ENCODE measurements around the gene RPL19. TPM values are rescaled to one million over a fixed set of nuclear protein-coding genes. Genes with fewer than 3 reads are reported as not detected.

The RPL19 gene
- total RNA-seq, 2 experiments from 2014 or later, result 3,132 to 4,395 TPM

DNA sequence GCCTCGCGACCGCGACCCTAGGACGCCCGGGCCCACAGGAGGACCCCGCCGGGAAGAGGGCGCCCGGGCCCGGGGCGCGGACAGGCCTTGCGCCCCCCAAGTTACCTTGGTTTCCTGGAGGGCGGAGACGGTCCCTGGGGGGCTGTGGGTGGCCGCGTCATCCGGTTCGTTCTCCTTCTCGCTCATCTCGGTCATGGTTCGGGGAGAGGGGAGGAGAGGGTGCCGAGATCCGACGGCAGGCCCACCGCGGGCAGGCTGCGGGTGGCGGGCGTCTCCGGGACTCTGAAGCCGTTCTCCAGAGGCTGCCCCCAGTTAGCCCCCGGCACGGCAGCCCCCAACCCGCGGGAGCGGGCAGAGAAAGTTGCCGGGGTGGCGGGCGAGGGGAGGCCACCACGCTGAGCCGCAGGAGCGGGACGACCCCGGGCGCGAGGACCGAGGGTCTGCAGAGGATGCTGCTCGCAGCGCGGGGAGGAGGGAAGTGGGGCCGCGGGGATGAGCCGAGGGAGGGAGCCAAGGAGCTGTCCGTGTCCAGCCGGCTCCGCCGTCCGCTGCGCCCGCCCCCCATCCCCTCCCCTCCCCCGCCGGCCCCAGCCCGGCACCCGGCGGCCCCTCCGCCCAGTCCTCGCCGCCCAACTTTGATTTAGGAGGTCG is 25.4 kb downstream of the RPL19 start, which contains the start of gene STAC2:
Gene STAC2, minus strand, starts transcription at position 638 of the 651 bp plus-strand sequence. Its CDS starts 443 bp downstream, at position 195.
- intact Hi-C loops (cut with micrococcal nuclease; ENCODE audit: unreplicated experiment), result no loop called here
- H3K27ac ChIP-seq (ENCODE audit: low read depth, low read length, poor library complexity, severe bottlenecking), result no peak within 1 kb of the TSS
- H3K4me3 ChIP-seq (ENCODE audit: low read depth, low read length, poor library complexity, severe bottlenecking), result peak within 1 kb of the TSS; percentile 52
- H2AFZ ChIP-seq (ENCODE audit: low read length), result no peak within 1 kb of the TSS
- no peak for DNase-seq (ENCODE audit: low spot score)
- no peaks in the 10 kb centered on the region for H3K9me3 ChIP-seq (ENCODE audit: low read length)
- TF ChIP-seq CTCF (conservative IDR thresholded peaks at IDR 0.05; ENCODE audit: low read length), result no peak
- no peak for TF ChIP-seq EZH2phosphoT487 (IDR thresholded peaks at IDR 0.05; ENCODE audit: borderline replicate concordance, low read depth, low read length)
- H4K20me1 ChIP-seq (ENCODE audit: insufficient read depth, low read length), result no peaks in the 10 kb centered on the region
- no peaks in the 10 kb centered on the region for H3K9me2 ChIP-seq (ENCODE audit: insufficient read depth, low read length)
- no peaks in the 10 kb centered on the region for H3K79me2 ChIP-seq (ENCODE audit: insufficient read depth, low read depth, low read length)
- POLR2A ChIA-PET, result interaction anchor here (0.6 kb wide), 1 partner anchor 328 kb away, joined by 3 read pairs; no protein-coding TSS in a partner anchor
- no TSS peak for BruUV-seq (replicated peaks)
- CTCF ChIA-PET (ENCODE audit: unreplicated experiment), result no interaction called here
- no peaks in the 10 kb centered on the region for H3K4me1 ChIP-seq (ENCODE audit: insufficient read depth, low read length, poor library complexity, severe bottlenecking)
- no peaks in the 10 kb centered on the region for H3K36me3 ChIP-seq (ENCODE audit: insufficient read depth, low read length)
- H3K4me2 ChIP-seq (ENCODE audit: low read length), result peak within 1 kb of the TSS; percentile 56

DNA sequence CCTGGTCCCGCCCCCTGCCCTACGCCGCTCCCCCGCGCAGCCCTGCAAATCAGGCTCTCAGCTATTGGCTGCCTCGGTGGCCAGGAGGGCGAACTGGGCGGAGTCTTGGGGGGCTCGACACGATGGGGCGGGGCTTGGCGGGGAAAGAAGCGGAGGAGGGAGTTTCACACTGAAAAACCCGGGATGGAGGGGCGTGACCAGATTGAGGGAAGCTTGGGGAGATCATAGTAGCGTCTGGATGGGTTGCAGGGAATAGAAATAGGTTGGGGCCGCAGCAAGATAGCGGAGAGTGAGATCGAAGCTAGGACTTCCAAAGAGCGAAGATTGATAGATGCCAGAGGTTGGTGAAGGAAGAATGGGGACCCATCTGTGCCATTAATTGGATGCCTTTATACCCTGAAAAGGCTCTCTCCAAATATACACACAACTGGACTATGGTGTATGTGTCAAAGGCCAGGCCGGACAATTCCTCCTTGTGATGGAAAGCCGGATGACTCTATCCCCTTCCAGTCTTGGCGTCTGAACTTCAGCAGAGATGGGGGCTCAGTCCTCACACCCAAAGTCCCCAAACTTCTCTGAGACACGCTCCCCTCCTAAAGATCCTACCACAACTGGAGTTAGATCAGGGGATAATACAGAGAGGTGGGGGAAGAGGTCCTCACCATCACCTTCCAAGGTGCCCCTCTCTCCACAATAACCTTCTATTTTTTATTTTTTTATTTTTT is 26.0 kb downstream of the RPL19 start:
- Histone ChIP-seq H4K20me1 (ENCODE audit: insufficient read depth, low read length) (no peaks in the 10 kb centered on the region), H3K4me2 (ENCODE audit: low read length) (peak overlapping the region; percentile 56)
- intact Hi-C loops (cut with micrococcal nuclease; ENCODE audit: unreplicated experiment), result no loop called here

More for the DNA sequence above, 26.0 kb downstream of the RPL19 start:
- peak; percentile 53 for DNase-seq (ENCODE audit: low spot score)
- no peaks in the 10 kb centered on the region for H3K79me2 ChIP-seq (ENCODE audit: insufficient read depth, low read depth, low read length)
- ChIA-PET CTCF (ENCODE audit: unreplicated experiment) (no interaction called here), POLR2A (interaction anchor here (0.5 to 0.6 kb wide), 2 partner anchors 26 to 329 kb away, joined by 3 read pairs; partner anchors contain the start of gene RPL19)
- H3K9me2 ChIP-seq (ENCODE audit: insufficient read depth, low read length), result no peaks in the 10 kb centered on the region
- H2AFZ ChIP-seq (ENCODE audit: low read length), result no peak overlapping the region
- H3K4me1 ChIP-seq (ENCODE audit: insufficient read depth, low read length, poor library complexity, severe bottlenecking), result peaks cover under 1% of the 10 kb centered on the region
- H3K9me3 ChIP-seq (ENCODE audit: low read length), result no peaks in the 10 kb centered on the region
- H3K27ac ChIP-seq (ENCODE audit: low read depth, low read length, poor library complexity, severe bottlenecking), result no peak overlapping the region
- TF ChIP-seq CTCF (conservative IDR thresholded peaks at IDR 0.05; ENCODE audit: low read length) (no peak), EZH2phosphoT487 (IDR thresholded peaks at IDR 0.05; ENCODE audit: borderline replicate concordance, low read depth, low read length) (no peak)
- no TSS peak for BruUV-seq (replicated peaks)
- H3K36me3 ChIP-seq (ENCODE audit: insufficient read depth, low read length), result no peaks in the 10 kb centered on the region
- peak overlapping the region; percentile 52 for H3K4me3 ChIP-seq (ENCODE audit: low read depth, low read length, poor library complexity, severe bottlenecking)
